A549 (cell line): ENCODE results near the gene ACVRL1. TPM values are rescaled to one million over a fixed set of nuclear protein-coding genes. Genes with fewer than 3 reads are reported as not detected.

Experiments used
- ATAC-seq, 2 experiments: fragments of 200-7000 bp in 1 of 2; fragments of >200 bp in 1 of 2; cut with Nextera tagmentation in 1 of 2; cut with Tn5 transposase in 1 of 2; 3 replicates each; pipeline versions ENCODE4 v1.8.0 to v1.9.1; 2018 to 2020; ENCODE audit warnings: mild to moderate bottlenecking in 1 of 2, moderate library complexity in 1 of 2
- CTCF ChIA-PET: fragments of 300-600 bp; sonication (Branson Sonifier 250); formaldehyde crosslinking; extraction: SDS; loops from one replicate; lab custom pipeline; 2021; ENCODE audit warnings: antibody characterized with exemption, inconsistent platforms; lab: Yijun Ruan, JAX
- POLR2A ChIA-PET: fragments of 350-600 bp; formaldehyde crosslinking; extraction: SDS; loops from one replicate; lab custom pipeline; 2021; ENCODE audit warnings: antibody characterized with exemption, inconsistent platforms; lab: Yijun Ruan, JAX
- DNase-seq, 2 experiments: peaks; one replicate each; pipeline versions ENCODE4 v3.0.0 to v3.0.0-alpha.2; 2011 to 2016; ENCODE audit warnings: low read depth in 1 of 2, low spot score in 1 of 2
- FAIRE-seq: peaks from 2 replicates; lab custom pipeline; 2011; peaks lifted over from hg19 to GRCh38; lab: Jason Lieb, UNC
- H3K27ac ChIP-seq, 2 experiments: fragments of >200 bp; sonication (Bioruptor Twin); formaldehyde crosslinking; 3 replicates each; pipeline ENCODE4 v1.5.1; 2016 to 2017
- H3K4me1 ChIP-seq: fragments of >200 bp; sonication (Bioruptor Twin); formaldehyde crosslinking; 3 replicates; pipeline ENCODE4 v1.6.1; 2016
- H3K4me2 ChIP-seq: fragments of >200 bp; sonication (Bioruptor Twin); formaldehyde crosslinking; 3 replicates; pipeline ENCODE4 v1.6.1; 2016
- H3K4me3 ChIP-seq: fragments of >200 bp; sonication (Bioruptor Twin); formaldehyde crosslinking; 3 replicates; pipeline ENCODE4 v1.5.1; 2016
- H3K9me3 ChIP-seq: fragments of >200 bp; sonication (Bioruptor Twin); formaldehyde crosslinking; 3 replicates; pipeline ENCODE4 v1.6.1; 2016
- ATOH8 ChIP-seq: fragments of 250-450 bp; sonication (Bioruptor Pico); IDR thresholded peaks from 2 replicates; pipeline ENCODE4 v1.5.0; 2020; ENCODE audit warnings: low read depth, mild to moderate bottlenecking, moderate library complexity
- CBX2 ChIP-seq: fragments of 200-600 bp; sonication (generic); IDR thresholded peaks from 2 replicates; pipeline ENCODE4 v1.6.1; 2016; ENCODE audit warnings: low read depth, mild to moderate bottlenecking, borderline replicate concordance
- CEBPB ChIP-seq, 2 experiments: fragments of >200 bp in 1 of 2; sonication (Bioruptor Twin) in 1 of 2; formaldehyde crosslinking in 1 of 2; IDR thresholded peaks; 2 replicates each; pipeline ENCODE4 v1.6.1; 2012 to 2016
- CHD2 ChIP-seq: fragments of 150-350 bp; IDR thresholded peaks from 2 replicates; pipeline ENCODE4 v1.6.1; 2014; ENCODE audit warnings: low read length; ENCODE audit not compliant: partially characterized antibody
- EHF ChIP-seq: fragments of 250-450 bp; sonication (Bioruptor Pico); IDR thresholded peaks from 2 replicates; pipeline ENCODE4 v1.5.0; 2020; ENCODE audit warnings: mild to moderate bottlenecking
- ELK1 ChIP-seq: fragments of 150-350 bp; IDR thresholded peaks from 2 replicates; pipeline ENCODE4 v1.6.1; 2014; ENCODE audit warnings: low read depth, mild to moderate bottlenecking, low read length
- EP300 ChIP-seq, 2 experiments: fragments of >200 bp; sonication (Bioruptor Twin); formaldehyde crosslinking; IDR thresholded peaks; 2 replicates in 1 of 2; 3 replicates in 1 of 2; pipeline ENCODE4 v1.6.1; 2016 to 2017
- GATA3 ChIP-seq: IDR thresholded peaks from 2 replicates; pipeline ENCODE4 v1.6.1; 2012; ENCODE audit warnings: borderline replicate concordance
- HMGXB4 ChIP-seq: fragments of 250-450 bp; sonication (Bioruptor Pico); IDR thresholded peaks from 2 replicates; pipeline ENCODE4 v1.5.0; 2021; ENCODE audit warnings: mild to moderate bottlenecking, moderate library complexity, borderline replicate concordance
- JUN ChIP-seq, 2 experiments: fragments of >200 bp; sonication (Bioruptor Twin); formaldehyde crosslinking; IDR thresholded peaks; 2 replicates in 1 of 2; 3 replicates in 1 of 2; pipeline ENCODE4 v1.6.1; 2016 to 2017
- KDM1A ChIP-seq: fragments of 200-600 bp; sonication (generic); IDR thresholded peaks from 2 replicates; pipeline ENCODE4 v1.6.1; 2016; ENCODE audit warnings: low read depth, mild to moderate bottlenecking
- MAFK ChIP-seq: fragments of 450-650 bp; IDR thresholded peaks from 2 replicates; pipeline ENCODE4 v1.6.1; 2014; ENCODE audit not compliant: partially characterized antibody
- PBX3 ChIP-seq: IDR thresholded peaks from 2 replicates; pipeline ENCODE4 v1.6.1; 2012
- POLR2AphosphoS2 ChIP-seq: conservative IDR thresholded peaks from 2 replicates; pipeline ENCODE4 v1.6.1; 2012; ENCODE audit warnings: low read length, improper control_type of control experiment, inconsistent platforms
- RCOR1 ChIP-seq: fragments of 150-350 bp; IDR thresholded peaks from 2 replicates; pipeline ENCODE4 v1.6.1; 2014; ENCODE audit warnings: antibody characterized with exemption, low read length, low read depth
- SMC3 ChIP-seq: fragments of >200 bp; sonication (Bioruptor Twin); formaldehyde crosslinking; IDR thresholded peaks from 3 replicates; pipeline ENCODE4 v1.6.1; 2018; ENCODE audit warnings: inconsistent platforms
- USF2 ChIP-seq: fragments of 450-650 bp; IDR thresholded peaks from 2 replicates; pipeline ENCODE4 v1.6.1; 2014; ENCODE audit warnings: antibody characterized with exemption
- WGBS: methylation state at CpG from one replicate; pipeline ENCODE4 v1.1.6; 2017; ENCODE audit errors: missing lambda C conversion rate; 5-methylcytosine and 5-hydroxymethylcytosine counted together
- polyA minus RNA-seq: library from RNA; depleted of rRNA, polyadenylated mRNA; stranded (reverse); fragments of >200 nt; gene quantifications from 2 replicates; pipeline ENCODE4 v1.2.3, GENCODE V29; 2011; rRNA and poly(A)+ RNA removed
- polyA plus RNA-seq, 4 experiments: library from polyadenylated mRNA; depleted of rRNA in 3 of 4; stranded (reverse); fragments of >200 nt; fragmentation: RNase III in 1 of 4; extraction: RNeasy Plus Mini Kit Qiagen cat#74134 plus additional on column Dnase treatment in 1 of 4; gene quantifications; 2 replicates in 3 of 4; 3 replicates in 1 of 4; pipeline ENCODE4 v1.2.3, GENCODE V29; 2011 to 2017

Gene ACVRL1
- polyA plus RNA-seq (2011; rRNA removed) (0.03 and 0.22 TPM in 2 replicates), polyA plus RNA-seq (2017; fragmentation: RNase III; extraction: RNeasy Plus Mini Kit Qiagen cat#74134 plus additional on column Dnase treatment) (0.05 TPM in 1 of 3 replicates, not detected in the others), polyA minus RNA-seq (not detected in 2 replicates)
- polyA plus RNA-seq (2012; cell fraction: cytosol; rRNA removed), result 0.07 and 0.25 TPM in 2 replicates
- 0.36 and 0.42 TPM in 2 replicates for polyA plus RNA-seq (2012; cell fraction: nucleus; rRNA removed)

GRCh38 chr12:51907083-51907855 lies at the start of gene ACVRL1:
ACVRL1 (plus strand) TSS chr12:51907504; CDS start chr12:51912475, 4,971 bp downstream.
- CTCF ChIA-PET, result interaction anchor here (0.9 to 4.9 kb wide), 6 partner anchors 10 to 74 kb away, joined by 3 to 32 read pairs (median 5); no protein-coding TSS in a partner anchor

GRCh38 chr12:51860986-51861385 lies 46.3 kb upstream of the ACVRL1 start:
- 64% methylated on average over 3 of the region's 3 CpGs for WGBS
- TF ChIP-seq CHD2, result no peak
- no peak for TF ChIP-seq KDM1A
- TF ChIP-seq USF2, result no peak
- no peak for TF ChIP-seq JUN (IDR thresholded peaks at IDR 0.05)
- TF ChIP-seq CBX2, result no peak
- no peak for TF ChIP-seq SMC3
- no peak for TF ChIP-seq GATA3
- TF ChIP-seq ELK1, result no peak
- no peak for TF ChIP-seq RCOR1
- TF ChIP-seq, all 56 proteins: peak for 0
- DNase-seq (no peak), ATAC-seq (no peak), FAIRE-seq (no peak)
- Histone ChIP-seq H3K4me1 (no peaks in the 10 kb centered on the region), H3K9me3 (no peaks in the 10 kb centered on the region), H3K27ac (no peak overlapping the region), H3K4me3 (no peak overlapping the region), H3K4me2 (no peak overlapping the region)
- POLR2A ChIA-PET, result no interaction called here
- CTCF ChIA-PET, result interaction anchor here (1.1 to 4.5 kb wide), 5 partner anchors 9 to 441 kb away, joined by 3 to 28 read pairs (median 4); no protein-coding TSS in a partner anchor

More at GRCh38 chr12:51907083-51907855, at the start of gene ACVRL1:
- FAIRE-seq, result no peak
- WGBS, result 73% methylated on average over 59 of the region's 74 CpGs
- H3K4me3 ChIP-seq, result no peak within 1 kb of the TSS
- no peaks in the 10 kb centered on the region for H3K4me1 ChIP-seq
- no peak within 1 kb of the TSS for H3K4me2 ChIP-seq
- TF ChIP-seq EHF (CRISPR knock-in tag) (no peak), ATOH8 (CRISPR knock-in tag) (no peak), PBX3 (no peak), EP300 (IDR thresholded peaks at IDR 0.05) (no peak), CEBPB (IDR thresholded peaks at IDR 0.05) (no peak), GATA3 (no peak), MAFK (no peak), POLR2AphosphoS2 (no peak), HMGXB4 (CRISPR knock-in tag) (no peak)
- ATAC-seq, result no peak
- H3K9me3 ChIP-seq, result no peaks in the 10 kb centered on the region
- POLR2A ChIA-PET, result no interaction called here
- no peak for DNase-seq
- H3K27ac ChIP-seq, result no peak within 1 kb of the TSS
